GM12875 (cell line): ENCODE data around the gene FLOT1.
"Not testable (repeated sequence)": the region's sequence is repeated elsewhere in the genome, so short reads cannot be mapped to it uniquely, and the experiment has no call there.

ENCODE experiments used
- H3K4me3 ChIP-seq: one replicate; pipeline ENCODE4 v1.5.1; 2011; ENCODE audit warnings: low read depth, low read length, control low read depth
- TF ChIP-seq, protein P1 (sequence below): IDR thresholded peaks from 2 replicates; pipeline ENCODE4 v1.5.1; 2011; ENCODE audit warnings: low read depth, mild to moderate bottlenecking, control low read depth, inconsistent platforms, low read length, moderate library complexity, borderline replicate concordance; ENCODE audit not compliant: insufficient read depth

Gene FLOT1

DNA sequence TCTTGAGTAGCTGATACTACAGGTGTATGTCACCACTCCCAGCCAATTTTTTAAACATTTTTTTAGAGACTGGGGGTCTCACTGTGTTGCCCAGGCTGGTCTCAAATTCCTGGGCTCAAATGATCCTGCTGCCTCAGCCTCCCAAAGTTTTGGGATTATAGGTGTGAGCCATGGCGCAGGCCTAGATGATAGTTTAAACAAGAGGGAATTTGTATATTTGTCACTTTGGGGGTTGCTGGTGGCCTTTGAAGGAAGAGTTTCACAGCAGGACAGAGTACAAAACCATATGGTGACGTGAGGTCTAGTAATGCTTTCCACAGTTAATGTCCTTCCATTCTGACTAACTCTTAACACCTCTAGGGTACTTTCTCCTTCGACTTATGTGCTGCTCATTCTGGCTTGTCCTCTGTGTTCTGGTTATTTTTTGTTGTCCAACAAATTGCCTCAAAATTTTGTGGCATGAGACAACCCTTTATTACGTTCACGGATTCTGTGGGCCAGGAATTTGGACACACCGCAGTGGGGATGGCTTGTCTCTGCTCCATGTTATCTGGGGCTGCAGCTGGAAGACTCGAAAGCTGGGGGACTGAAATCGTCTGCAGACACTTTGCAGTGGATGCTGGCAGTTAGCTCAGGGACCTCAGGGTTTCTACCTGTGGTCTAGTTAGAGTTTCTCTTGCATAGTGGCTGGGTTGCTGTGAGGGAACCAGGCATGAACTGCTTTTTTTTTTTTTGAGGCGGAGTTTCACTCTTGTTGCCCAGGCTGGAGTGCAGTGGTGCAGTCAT, 24.9 kb upstream of the FLOT1 start:
- TF ChIP-seq, protein P1, sequence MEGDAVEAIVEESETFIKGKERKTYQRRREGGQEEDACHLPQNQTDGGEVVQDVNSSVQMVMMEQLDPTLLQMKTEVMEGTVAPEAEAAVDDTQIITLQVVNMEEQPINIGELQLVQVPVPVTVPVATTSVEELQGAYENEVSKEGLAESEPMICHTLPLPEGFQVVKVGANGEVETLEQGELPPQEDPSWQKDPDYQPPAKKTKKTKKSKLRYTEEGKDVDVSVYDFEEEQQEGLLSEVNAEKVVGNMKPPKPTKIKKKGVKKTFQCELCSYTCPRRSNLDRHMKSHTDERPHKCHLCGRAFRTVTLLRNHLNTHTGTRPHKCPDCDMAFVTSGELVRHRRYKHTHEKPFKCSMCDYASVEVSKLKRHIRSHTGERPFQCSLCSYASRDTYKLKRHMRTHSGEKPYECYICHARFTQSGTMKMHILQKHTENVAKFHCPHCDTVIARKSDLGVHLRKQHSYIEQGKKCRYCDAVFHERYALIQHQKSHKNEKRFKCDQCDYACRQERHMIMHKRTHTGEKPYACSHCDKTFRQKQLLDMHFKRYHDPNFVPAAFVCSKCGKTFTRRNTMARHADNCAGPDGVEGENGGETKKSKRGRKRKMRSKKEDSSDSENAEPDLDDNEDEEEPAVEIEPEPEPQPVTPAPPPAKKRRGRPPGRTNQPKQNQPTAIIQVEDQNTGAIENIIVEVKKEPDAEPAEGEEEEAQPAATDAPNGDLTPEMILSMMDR = no peak
- no peak overlapping the region for H3K4me3 ChIP-seq

DNA sequence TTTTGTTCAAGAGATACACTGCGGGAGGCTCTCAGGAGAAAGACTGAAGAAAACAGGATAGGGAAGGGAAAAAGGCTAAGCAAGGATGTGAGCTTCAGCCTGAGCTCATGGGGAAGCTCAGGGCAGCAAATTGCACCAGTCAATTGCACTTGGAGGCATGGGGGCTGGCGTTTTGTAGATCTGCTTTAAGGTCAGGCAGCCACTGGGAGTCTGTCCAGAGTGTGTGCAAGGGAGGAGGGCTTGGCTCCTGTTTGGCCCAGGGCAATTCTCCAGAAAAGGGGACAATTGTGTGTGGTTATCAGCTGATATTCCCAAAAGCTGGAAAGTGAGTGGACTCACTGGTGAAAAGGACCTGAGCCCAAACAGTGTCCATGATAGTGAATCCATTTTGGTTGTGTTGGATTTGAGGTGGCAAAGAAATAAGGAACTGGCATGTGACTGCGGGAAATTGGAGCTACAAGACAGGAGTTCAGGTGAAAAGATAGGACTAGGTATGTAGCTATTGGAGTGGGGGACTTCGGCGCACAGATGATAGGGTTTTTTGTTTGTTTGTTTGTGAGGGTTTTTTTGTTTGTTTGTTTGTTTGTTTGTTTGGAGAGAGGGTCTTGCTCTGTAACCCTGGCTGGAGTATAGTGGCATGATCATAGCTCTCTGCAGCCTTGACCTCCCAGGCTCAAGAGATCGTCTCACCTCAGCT, 24.1 kb upstream of the FLOT1 start:
- TF ChIP-seq, protein P1 = no peak
- H3K4me3 ChIP-seq = no peak overlapping the region

DNA sequence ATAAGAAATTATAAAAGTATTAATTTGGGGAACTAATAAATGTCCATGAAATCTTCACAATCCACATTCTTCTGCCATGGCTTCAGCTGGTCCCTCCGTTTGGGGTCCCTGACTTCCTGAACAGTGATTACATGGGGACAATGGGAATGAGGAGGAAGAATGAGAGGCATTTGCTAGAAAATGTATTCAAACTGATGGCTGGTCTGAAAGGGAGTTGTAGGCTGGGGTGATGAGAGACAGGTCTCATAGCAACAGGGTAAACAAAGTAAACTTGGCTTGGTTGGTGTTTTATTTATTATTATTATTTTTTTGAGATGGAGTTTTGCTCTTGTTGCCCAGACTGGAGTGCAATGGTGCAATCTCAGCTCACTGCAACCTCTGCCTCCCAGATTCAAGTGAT, 23.0 kb upstream of the FLOT1 start:
- not testable (repeated sequence) for H3K4me3 ChIP-seq

DNA sequence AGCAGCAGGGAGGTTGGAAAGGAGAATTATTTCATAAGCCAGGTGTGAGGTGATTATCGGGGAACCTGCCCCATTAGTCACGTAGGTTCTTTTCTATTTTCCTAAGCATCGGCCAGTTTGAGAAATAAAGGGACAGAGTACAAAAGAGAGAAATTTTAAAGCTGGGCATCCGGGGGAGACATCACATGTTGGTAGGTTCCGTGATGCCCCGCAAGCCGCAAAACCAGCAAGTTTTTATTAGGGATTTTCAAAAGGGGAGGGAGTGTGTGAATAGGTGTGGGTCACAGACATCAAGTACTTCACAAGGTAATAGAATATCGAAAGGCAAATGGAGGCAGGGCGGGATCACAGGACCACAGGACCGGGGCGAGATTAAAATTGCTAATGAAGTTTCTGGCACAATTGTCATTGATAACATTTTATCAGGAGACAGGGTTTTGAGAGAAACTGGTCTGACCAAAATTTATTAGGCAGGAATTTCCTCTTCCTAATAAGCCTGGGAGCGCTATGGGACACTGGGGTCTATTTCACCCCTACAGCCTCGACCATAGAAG, 22.1 kb upstream of the FLOT1 start:
- not testable (repeated sequence) for H3K4me3 ChIP-seq

DNA sequence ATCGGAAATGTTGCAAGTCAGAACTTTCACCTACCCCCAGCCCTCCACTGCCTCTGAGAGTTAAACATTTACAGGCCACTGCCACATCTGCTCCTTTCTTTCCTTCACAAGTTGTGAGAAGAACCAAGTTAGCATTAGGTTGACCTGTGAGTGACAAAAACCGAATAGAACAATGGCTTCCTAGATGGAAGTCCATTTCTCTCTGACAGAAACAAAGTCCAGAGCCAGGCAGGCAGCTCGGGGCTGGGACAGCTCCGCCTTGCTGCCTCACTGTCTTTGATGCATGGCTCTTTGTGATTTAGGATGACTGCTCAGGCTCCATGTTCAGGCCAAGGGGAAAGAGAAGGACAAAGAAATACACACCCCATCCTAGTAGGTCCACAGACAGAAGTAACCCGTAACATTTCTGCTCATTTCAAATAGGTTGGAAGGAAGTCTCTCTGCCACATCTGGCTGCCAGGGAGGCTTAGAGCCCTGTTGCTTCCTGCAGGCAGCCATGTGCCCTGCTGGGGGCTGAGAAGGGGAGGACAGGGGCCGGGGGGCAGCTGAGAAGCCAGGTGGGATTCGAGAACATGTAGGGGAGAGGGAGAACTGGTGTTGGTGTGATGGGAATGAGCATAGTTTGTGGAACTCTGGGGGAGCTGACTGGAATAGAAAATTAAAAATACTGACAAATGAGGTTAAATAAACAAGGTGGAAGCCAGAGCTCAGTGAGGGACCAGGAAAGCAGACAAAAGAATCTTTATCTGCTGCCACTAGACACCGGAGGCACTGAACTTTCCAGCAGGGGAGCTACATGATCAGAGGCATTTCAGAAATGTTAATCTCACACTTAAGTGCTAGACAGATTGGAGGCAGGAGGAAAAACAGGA, 21.4 kb upstream of the FLOT1 start:
- TF ChIP-seq, protein P1 = no peak
- H3K4me3 ChIP-seq = no peak overlapping the region

DNA sequence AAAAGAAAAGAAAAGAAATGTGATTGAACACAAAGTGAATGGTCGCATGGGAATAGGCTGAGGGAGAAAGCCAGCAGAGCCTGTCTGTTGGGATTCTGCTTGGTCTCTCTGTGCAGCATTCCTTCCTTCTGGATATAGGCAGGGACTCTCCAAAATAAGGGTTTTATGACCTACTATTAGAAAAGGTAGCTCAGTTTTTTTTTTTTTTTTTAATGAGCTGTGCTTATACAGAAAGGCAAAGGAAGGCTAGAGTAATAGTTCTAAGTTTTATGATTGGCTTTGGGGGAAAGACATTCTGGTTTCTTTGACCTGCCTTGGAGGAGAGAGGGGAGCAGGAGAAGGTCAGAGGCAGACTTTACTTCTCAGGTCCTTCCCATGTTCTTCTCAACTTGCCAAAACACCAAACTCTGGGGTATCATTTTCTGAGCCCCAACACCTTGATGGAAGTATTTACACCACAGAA, 20.7 kb upstream of the FLOT1 start:
- TF ChIP-seq, protein P1 = no peak
- H3K4me3 ChIP-seq = no peak overlapping the region

DNA sequence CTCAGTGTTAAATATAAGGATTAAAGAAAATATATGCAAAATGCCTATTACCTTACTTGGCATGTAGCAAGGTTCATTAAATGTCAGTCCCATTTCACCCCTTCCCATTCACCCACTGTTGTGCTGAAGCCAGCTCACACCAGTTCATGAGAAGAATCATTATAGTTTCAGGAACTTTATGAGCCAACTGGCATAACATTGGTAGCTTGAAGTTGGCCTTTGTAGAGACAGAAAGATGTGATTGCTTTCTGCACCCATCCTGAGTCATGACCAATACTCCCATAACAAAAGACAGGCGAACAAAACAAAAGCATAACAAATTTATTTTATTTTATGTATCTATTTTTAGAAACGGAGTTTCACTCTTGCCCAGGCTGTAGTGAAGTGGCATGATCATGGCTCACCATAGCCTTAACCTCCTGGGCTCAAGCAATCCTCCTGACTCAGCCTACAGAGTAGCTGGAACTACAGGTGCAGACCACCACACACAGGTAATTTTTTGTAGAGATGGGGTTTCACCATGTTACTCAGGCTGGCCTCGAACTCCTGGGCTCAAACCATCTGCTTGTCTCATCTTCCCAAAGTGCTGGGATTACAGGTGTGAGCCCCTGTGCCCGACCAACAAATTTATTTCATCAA, 19.4 kb upstream of the FLOT1 start:
- H3K4me3 ChIP-seq = no peak overlapping the region
- TF ChIP-seq, protein P1 = no peak
